IPS-20b (cell line): ENCODE data around the gene KRT8.

Experiments
- H3K27ac ChIP-seq: one replicate; pipeline ENCODE4 v1.5.1; 2013; ENCODE audit warnings: low read length
- H3K27me3 ChIP-seq: 2 replicates; pipeline ENCODE4 v1.6.1; 2013; ENCODE audit warnings: mild to moderate bottlenecking, low read length, inconsistent platforms; ENCODE audit not compliant: insufficient read depth
- H3K36me3 ChIP-seq: 2 replicates; pipeline ENCODE4 v1.6.1; 2013; ENCODE audit warnings: low read depth, mild to moderate bottlenecking, inconsistent platforms, low read length, moderate library complexity; ENCODE audit not compliant: insufficient read depth
- H3K4me1 ChIP-seq: 2 replicates; pipeline ENCODE4 v1.6.1; 2013; ENCODE audit warnings: mild to moderate bottlenecking, control low read depth, inconsistent platforms, low read length, moderate library complexity; ENCODE audit not compliant: insufficient read depth
- H3K4me3 ChIP-seq: 2 replicates; pipeline ENCODE4 v1.5.1; 2013; ENCODE audit warnings: mild to moderate bottlenecking, low read length, inconsistent platforms
- H3K9ac ChIP-seq: 2 replicates; pipeline ENCODE4 v1.6.1; 2013; ENCODE audit warnings: low read depth, mild to moderate bottlenecking, inconsistent platforms, low read length, moderate library complexity
- H3K9me3 ChIP-seq: 2 replicates; pipeline ENCODE4 v1.6.1; 2013; ENCODE audit warnings: mild to moderate bottlenecking, low read depth, low read length, inconsistent platforms; ENCODE audit not compliant: insufficient read depth

Gene KRT8

GRCh38 chr12:52847335-52848102 is 57.4 kb downstream of the KRT8 start:
- no peaks in the 10 kb centered on the region for H3K36me3 ChIP-seq
- H3K4me3 ChIP-seq, result no peak overlapping the region
- no peaks in the 10 kb centered on the region for H3K27me3 ChIP-seq
- no peak overlapping the region for H3K9ac ChIP-seq
- no peaks in the 10 kb centered on the region for H3K4me1 ChIP-seq
- H3K27ac ChIP-seq, result no peak overlapping the region
- H3K9me3 ChIP-seq, result no peaks in the 10 kb centered on the region
